H1 (cell line): ENCODE data around the gene ZNF446. TPM values are rescaled to one million over a fixed set of nuclear protein-coding genes. Genes with fewer than 3 reads are reported as not detected.

Experiments used
- ASH2L ChIP-seq: fragments of 200-600, 300-600 bp; sonication (generic); IDR thresholded peaks from one replicate; pipeline ENCODE4 v1.7.1; 2017; ENCODE audit warnings: low read length
- BACH1 ChIP-seq: IDR thresholded peaks from 2 replicates; pipeline ENCODE4 v1.6.1; 2012; ENCODE audit warnings: low read length, improper control_type of control experiment
- EGR1 ChIP-seq: IDR thresholded peaks from 2 replicates; pipeline ENCODE4 v1.6.1; 2011; ENCODE audit warnings: low read depth, low read length, borderline replicate concordance
- EZH2 ChIP-seq: fragments of 200-600 bp; sonication (generic); IDR thresholded peaks from 2 replicates; pipeline ENCODE4 v1.7.1; 2012; ENCODE audit warnings: low read depth, mild to moderate bottlenecking, moderate library complexity, low read length, inconsistent platforms; ENCODE audit not compliant: severe bottlenecking
- HDAC6 ChIP-seq: IDR thresholded peaks from one replicate; pipeline ENCODE4 v1.7.1; 2012; ENCODE audit warnings: low read depth, mild to moderate bottlenecking, inconsistent platforms, low read length, moderate library complexity
- KDM5A ChIP-seq: fragments of 200-600 bp; IDR thresholded peaks from 2 replicates; pipeline ENCODE4 v1.7.1; 2012; ENCODE audit warnings: mild to moderate bottlenecking, low read length, inconsistent platforms, mixed read lengths
- RFX5 ChIP-seq: IDR thresholded peaks from 2 replicates; pipeline ENCODE4 v1.6.1; 2011; ENCODE audit warnings: low read depth, low read length, improper control_type of control experiment, borderline replicate concordance
- RNF2 ChIP-seq: fragments of 200-900, 300-1000 bp; sonication (generic); IDR thresholded peaks from 2 replicates; pipeline ENCODE4 v1.7.1; 2016; ENCODE audit warnings: borderline replicate concordance, low read depth, mild to moderate bottlenecking, antibody characterized with exemption, low read length; ENCODE audit not compliant: poor library complexity, severe bottlenecking; ENCODE audit errors: missing control alignments
- SUZ12 ChIP-seq: fragments of 200-600 bp; sonication (generic); IDR thresholded peaks from 2 replicates; pipeline ENCODE4 v1.6.1; 2012; ENCODE audit warnings: mild to moderate bottlenecking, inconsistent platforms, low read length, moderate library complexity, mixed read lengths
- polyA plus RNA-seq, 7 experiments: library from polyadenylated mRNA; depleted of rRNA in 3 of 7; stranded (reverse) in 5 of 7; unstranded in 2 of 7; fragments of >200 nt in 5 of 7; fragments of 200-250 nt in 2 of 7; gene quantifications; 1 replicate in 5 of 7; 2 replicates in 1 of 7; 4 replicates in 1 of 7; pipeline versions ENCODE4 v1.2.1 to v1.2.3, GENCODE V29; 2011 to 2013; ENCODE audit warnings: missing spikeins in 2 of 7, mixed read lengths in 2 of 7
- total RNA-seq: library from RNA; stranded (reverse); fragmentation: NEBNext Ultra II Directional; extraction: Animal tissue kit (Norgen Biotek cat#: 25700); gene quantifications from 2 replicates; pipeline ENCODE4 v1.2.1, GENCODE V29; 2021
- TF ChIP-seq, protein P1 (sequence below): IDR thresholded peaks from 2 replicates; pipeline ENCODE4 v1.6.1; 2011; ENCODE audit warnings: low read length, improper control_type of control experiment

The ZNF446 gene
- total and polyA plus RNA-seq, 2 of the 8 experiments (the other 6 are each of a cell fraction or from before 2014, with no cell fraction given): 4.1 to 5.5 TPM

DNA sequence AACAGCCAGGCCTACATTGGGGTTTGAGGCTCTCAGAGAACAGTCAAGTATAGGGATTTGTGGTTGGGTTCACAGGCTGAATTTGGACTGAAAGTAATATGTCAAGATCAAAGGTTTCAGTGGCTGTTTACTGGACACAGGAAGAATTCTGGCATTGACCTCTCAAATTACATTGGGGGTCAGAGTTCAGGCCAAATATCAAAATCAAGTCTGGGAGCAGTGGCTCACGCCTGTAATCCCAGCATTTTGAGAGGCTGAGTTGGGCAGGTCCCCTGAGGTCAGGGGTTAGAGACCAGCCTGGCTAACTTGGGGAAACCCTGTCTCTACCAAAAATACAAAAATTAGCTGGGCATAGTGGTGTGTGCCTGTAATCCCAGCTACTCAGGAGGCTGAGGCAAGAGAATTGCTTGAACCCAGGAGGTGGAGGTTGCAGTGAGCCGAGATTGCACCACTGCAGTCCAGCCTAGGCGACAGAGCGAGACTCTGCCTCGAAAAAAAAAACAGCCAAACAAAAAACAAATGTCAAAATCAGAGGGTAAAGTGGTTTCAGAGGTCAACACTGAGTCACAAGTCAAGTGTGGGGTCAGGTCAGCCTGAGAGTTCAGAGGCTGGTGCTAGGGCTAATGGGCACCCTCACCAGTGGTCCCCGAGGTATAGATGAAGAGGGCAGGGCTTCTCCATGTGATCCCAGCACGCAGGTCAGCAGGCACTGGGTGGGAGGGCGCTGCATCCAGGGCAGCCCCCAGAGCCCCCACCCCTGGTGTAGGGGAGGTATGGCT lies 34.1 kb downstream of the ZNF446 start (continued):
- TF ChIP-seq, protein P1, sequence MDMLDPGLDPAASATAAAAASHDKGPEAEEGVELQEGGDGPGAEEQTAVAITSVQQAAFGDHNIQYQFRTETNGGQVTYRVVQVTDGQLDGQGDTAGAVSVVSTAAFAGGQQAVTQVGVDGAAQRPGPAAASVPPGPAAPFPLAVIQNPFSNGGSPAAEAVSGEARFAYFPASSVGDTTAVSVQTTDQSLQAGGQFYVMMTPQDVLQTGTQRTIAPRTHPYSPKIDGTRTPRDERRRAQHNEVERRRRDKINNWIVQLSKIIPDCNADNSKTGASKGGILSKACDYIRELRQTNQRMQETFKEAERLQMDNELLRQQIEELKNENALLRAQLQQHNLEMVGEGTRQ: no peak
- TF ChIP-seq RFX5 (no peak), HDAC6 (no peak), KDM5A (no peak), EZH2 (no peak), RNF2 (no peak), ASH2L (no peak), EGR1 (no peak), SUZ12 (no peak), BACH1 (no peak)
